ENCODE data around the gene CIDEC. TPM values are rescaled to one million over a fixed set of nuclear protein-coding genes. Genes with fewer than 3 reads are reported as not detected.

Gene CIDEC
- total and polyA plus RNA-seq, 2 of the 13 experiments (the other 11 are each of a cell fraction or from before 2014, with no cell fraction given): 2.5 to 10.4 TPM

GRCh38 chr3:9862391-9863057 is 17.5 kb downstream of the CIDEC start (continued):
- TF ChIP-seq ZNF205 (CRISPR knock-in tag; IDR thresholded peaks at IDR 0.05) (no peak), ETV5 (CRISPR knock-in tag; IDR thresholded peaks at IDR 0.05; ENCODE audit: borderline replicate concordance) (peak; percentile 39; the same call in 1 of the 2 replicates), HMGXB3 (CRISPR knock-in tag; IDR thresholded peaks at IDR 0.05; ENCODE audit: borderline replicate concordance) (0 out of 2 replicates have a peak, but pooled peaks have one; percentile 68), CBX1 (IDR thresholded peaks at IDR 0.05; ENCODE audit: low read depth) (no peak), ZFP82 (CRISPR knock-in tag; IDR thresholded peaks at IDR 0.05; ENCODE audit: borderline replicate concordance) (no peak; the same call in 1 of the 2 replicates), CEBPZ (IDR thresholded peaks at IDR 0.05; ENCODE audit: low read length) (no peak), ONECUT2 (CRISPR knock-in tag; IDR thresholded peaks at IDR 0.05) (no peak), ZNF121 (CRISPR knock-in tag; IDR thresholded peaks at IDR 0.05) (0 out of 2 replicates have a peak, but pooled peaks have one; percentile 17), ATF1 (CRISPR knock-in tag; IDR thresholded peaks at IDR 0.05) (no peak), ZNF724P (CRISPR knock-in tag; IDR thresholded peaks at IDR 0.05; ENCODE audit: borderline replicate concordance) (no peak), ZBTB1 (CRISPR knock-in tag; IDR thresholded peaks at IDR 0.05; ENCODE audit: borderline replicate concordance) (no peak), IRF9 (CRISPR knock-in tag; IDR thresholded peaks at IDR 0.05; ENCODE audit: borderline replicate concordance) (peak; percentile 58; the same call in 1 of the 2 replicates), BATF2 (CRISPR knock-in tag; IDR thresholded peaks at IDR 0.05) (no peak), RAD51 (IDR thresholded peaks at IDR 0.05; ENCODE audit: borderline replicate concordance) (no peak), MZF1 (CRISPR knock-in tag; IDR thresholded peaks at IDR 0.05; ENCODE audit: borderline replicate concordance) (no peak), ZNF747 (CRISPR knock-in tag; IDR thresholded peaks at IDR 0.05; ENCODE audit: borderline replicate concordance) (peak; percentile 67; the same call in 1 of the 2 replicates), ZNF124 (CRISPR knock-in tag; IDR thresholded peaks at IDR 0.05) (no peak), NFKBIZ (CRISPR knock-in tag; IDR thresholded peaks at IDR 0.05) (no peak), SRSF4 (IDR thresholded peaks at IDR 0.05; ENCODE audit: low read depth, low read length, poor library complexity, severe bottlenecking) (no peak), ZNF83 (CRISPR knock-in tag; IDR thresholded peaks at IDR 0.05; ENCODE audit: borderline replicate concordance) (no peak; the same call in 1 of the 2 replicates), FOXA3 (CRISPR knock-in tag; IDR thresholded peaks at IDR 0.05) (peak; percentile 51)

Data from HepG2 (cell line).